ENCODE measurements around the gene ZNF511.

ZNF511 gene

GRCh38 chr10:133324857-133325260 is 16.1 kb downstream of the ZNF511 start:
- Histone ChIP-seq H3K9ac (ENCODE audit: low read length) (no peak overlapping the region), H3K36me3 (ENCODE audit: control insufficient read depth, low read depth, low read length) (no peaks in the 10 kb centered on the region), H3K27me3 (ENCODE audit: control insufficient read depth, insufficient read depth, low read length) (peaks cover 52% of the 10 kb centered on the region), H3K9me3 (ENCODE audit: control insufficient read depth, low read depth, low read length) (no peaks in the 10 kb centered on the region), H3K27ac (ENCODE audit: low read length) (no peak overlapping the region), H3K4me1 (ENCODE audit: control insufficient read depth, low read depth, low read length) (no peaks in the 10 kb centered on the region), H3K4me3 (ENCODE audit: low read length) (no peak overlapping the region)

- Histone ChIP-seq H3K36me3 (ENCODE audit: control insufficient read depth, low read depth, low read length) (no peaks in the 10 kb centered on the region), H3K9me3 (ENCODE audit: control insufficient read depth, low read depth, low read length) (no peaks in the 10 kb centered on the region), H3K9ac (ENCODE audit: low read length) (no peak overlapping the region), H3K4me1 (ENCODE audit: control insufficient read depth, low read depth, low read length) (no peaks in the 10 kb centered on the region), H3K27ac (ENCODE audit: low read length) (no peak overlapping the region), H3K4me3 (ENCODE audit: low read length) (peak overlapping the region; percentile 44), H3K27me3 (ENCODE audit: control insufficient read depth, insufficient read depth, low read length) (peaks cover 56% of the 10 kb centered on the region)
These were observed 16.9 kb downstream of the ZNF511 start for GRCh38 chr10:133325440-133326222.

- Histone ChIP-seq H3K36me3 (ENCODE audit: control insufficient read depth, low read depth, low read length) (no peaks in the 10 kb centered on the region), H3K9me3 (ENCODE audit: control insufficient read depth, low read depth, low read length) (no peaks in the 10 kb centered on the region), H3K4me1 (ENCODE audit: control insufficient read depth, low read depth, low read length) (no peaks in the 10 kb centered on the region), H3K27ac (ENCODE audit: low read length) (no peak overlapping the region), H3K4me3 (ENCODE audit: low read length) (peak overlapping the region; percentile 44), H3K9ac (ENCODE audit: low read length) (no peak overlapping the region), H3K27me3 (ENCODE audit: control insufficient read depth, insufficient read depth, low read length) (peaks cover 62% of the 10 kb centered on the region)
These were observed 17.5 kb downstream of the ZNF511 start for GRCh38 chr10:133326223-133326551.

GRCh38 chr10:133326745-133327650 is 18.3 kb downstream of the ZNF511 start:
- peaks cover 70% of the 10 kb centered on the region for H3K27me3 ChIP-seq (ENCODE audit: control insufficient read depth, insufficient read depth, low read length)

GRCh38 chr10:133327651-133328357 is 19.1 kb downstream of the ZNF511 start:
- Histone ChIP-seq H3K4me1 (ENCODE audit: control insufficient read depth, low read depth, low read length) (no peaks in the 10 kb centered on the region), H3K4me3 (ENCODE audit: low read length) (no peak overlapping the region), H3K27me3 (ENCODE audit: control insufficient read depth, insufficient read depth, low read length) (peaks cover 78% of the 10 kb centered on the region), H3K9ac (ENCODE audit: low read length) (no peak overlapping the region), H3K9me3 (ENCODE audit: control insufficient read depth, low read depth, low read length) (no peaks in the 10 kb centered on the region), H3K36me3 (ENCODE audit: control insufficient read depth, low read depth, low read length) (no peaks in the 10 kb centered on the region), H3K27ac (ENCODE audit: low read length) (no peak overlapping the region)

More at GRCh38 chr10:133326745-133327650, 18.3 kb downstream of the ZNF511 start:
- H3K9me3 ChIP-seq (ENCODE audit: control insufficient read depth, low read depth, low read length) = no peaks in the 10 kb centered on the region
- H3K4me3 ChIP-seq (ENCODE audit: low read length) = no peak overlapping the region
- no peaks in the 10 kb centered on the region for H3K36me3 ChIP-seq (ENCODE audit: control insufficient read depth, low read depth, low read length)
- no peaks in the 10 kb centered on the region for H3K4me1 ChIP-seq (ENCODE audit: control insufficient read depth, low read depth, low read length)
- no peak overlapping the region for H3K27ac ChIP-seq (ENCODE audit: low read length)
- no peak overlapping the region for H3K9ac ChIP-seq (ENCODE audit: low read length)

- Histone ChIP-seq H3K27me3 (ENCODE audit: control insufficient read depth, insufficient read depth, low read length) (peaks cover 86% of the 10 kb centered on the region), H3K4me3 (ENCODE audit: low read length) (no peak overlapping the region), H3K27ac (ENCODE audit: low read length) (no peak overlapping the region), H3K9ac (ENCODE audit: low read length) (no peak overlapping the region), H3K9me3 (ENCODE audit: control insufficient read depth, low read depth, low read length) (no peaks in the 10 kb centered on the region), H3K4me1 (ENCODE audit: control insufficient read depth, low read depth, low read length) (no peaks in the 10 kb centered on the region), H3K36me3 (ENCODE audit: control insufficient read depth, low read depth, low read length) (no peaks in the 10 kb centered on the region)
These were observed 19.9 kb downstream of the ZNF511 start for GRCh38 chr10:133328358-133329343.

- no peak overlapping the region for H3K27ac ChIP-seq (ENCODE audit: low read length)
- H3K36me3 ChIP-seq (ENCODE audit: control insufficient read depth, low read depth, low read length) = no peaks in the 10 kb centered on the region
- no peak overlapping the region for H3K4me3 ChIP-seq (ENCODE audit: low read length)
- H3K9me3 ChIP-seq (ENCODE audit: control insufficient read depth, low read depth, low read length) = no peaks in the 10 kb centered on the region
- H3K27me3 ChIP-seq (ENCODE audit: control insufficient read depth, insufficient read depth, low read length) = peaks cover 96% of the 10 kb centered on the region
- H3K4me1 ChIP-seq (ENCODE audit: control insufficient read depth, low read depth, low read length) = no peaks in the 10 kb centered on the region
- H3K9ac ChIP-seq (ENCODE audit: low read length) = no peak overlapping the region
These were observed 20.9 kb downstream of the ZNF511 start for GRCh38 chr10:133329491-133330202.

- Histone ChIP-seq H3K36me3 (ENCODE audit: control insufficient read depth, low read depth, low read length) (no peaks in the 10 kb centered on the region), H3K27me3 (ENCODE audit: control insufficient read depth, insufficient read depth, low read length) (peaks cover 96% of the 10 kb centered on the region), H3K4me1 (ENCODE audit: control insufficient read depth, low read depth, low read length) (no peaks in the 10 kb centered on the region), H3K4me3 (ENCODE audit: low read length) (no peak overlapping the region), H3K9me3 (ENCODE audit: control insufficient read depth, low read depth, low read length) (no peaks in the 10 kb centered on the region), H3K27ac (ENCODE audit: low read length) (no peak overlapping the region), H3K9ac (ENCODE audit: low read length) (no peak overlapping the region)
These were observed 24.4 kb downstream of the ZNF511 start for GRCh38 chr10:133332936-133333699.

GRCh38 chr10:133334503-133335245 is 26.0 kb downstream of the ZNF511 start:
- Histone ChIP-seq H3K9me3 (ENCODE audit: control insufficient read depth, low read depth, low read length) (no peaks in the 10 kb centered on the region), H3K36me3 (ENCODE audit: control insufficient read depth, low read depth, low read length) (no peaks in the 10 kb centered on the region), H3K4me3 (ENCODE audit: low read length) (peak overlapping the region; percentile 42), H3K27me3 (ENCODE audit: control insufficient read depth, insufficient read depth, low read length) (peaks cover 85% of the 10 kb centered on the region), H3K9ac (ENCODE audit: low read length) (no peak overlapping the region), H3K27ac (ENCODE audit: low read length) (no peak overlapping the region), H3K4me1 (ENCODE audit: control insufficient read depth, low read depth, low read length) (no peaks in the 10 kb centered on the region)
